Gastrocnemius medialis (tissue), 4 donors: ENCODE data around the gene FAM171A1.

Source experiments
- CTCF ChIP-seq, 5 experiments: fragments of 450-650 bp in 3 of 5; fragments of 200-600 bp in 2 of 5; sonication (generic) in 2 of 5; IDR thresholded peaks in 4 of 5; conservative IDR thresholded peaks in 1 of 5; 1 replicate in 4 of 5; 2 replicates in 1 of 5; pipeline ENCODE4 v1.5.1; 2016 to 2019; ENCODE audit warnings: antibody characterized with exemption in 5 of 5, mild to moderate bottlenecking in 3 of 5, moderate library complexity in 3 of 5
- POLR2A ChIP-seq, 2 donors: fragments of 450-650 bp; IDR thresholded peaks; one replicate each; pipeline ENCODE4 v1.6.1; 2017; ENCODE audit warnings: antibody characterized with exemption in 2 of 2, mild to moderate bottlenecking in 2 of 2, moderate library complexity in 2 of 2

GRCh38 chr10:15339892-15340291 lies 31.2 kb downstream of the FAM171A1 start:
- TF ChIP-seq CTCF (IDR thresholded peaks at IDR 0.05 in 4 of 5, conservative IDR thresholded peaks at IDR 0.05 in 1 of 5) (no peak), POLR2A (IDR thresholded peaks at IDR 0.05) (no peak)
